Measurements from ENCODE around the gene PAQR6.

Gene PAQR6

DNA sequence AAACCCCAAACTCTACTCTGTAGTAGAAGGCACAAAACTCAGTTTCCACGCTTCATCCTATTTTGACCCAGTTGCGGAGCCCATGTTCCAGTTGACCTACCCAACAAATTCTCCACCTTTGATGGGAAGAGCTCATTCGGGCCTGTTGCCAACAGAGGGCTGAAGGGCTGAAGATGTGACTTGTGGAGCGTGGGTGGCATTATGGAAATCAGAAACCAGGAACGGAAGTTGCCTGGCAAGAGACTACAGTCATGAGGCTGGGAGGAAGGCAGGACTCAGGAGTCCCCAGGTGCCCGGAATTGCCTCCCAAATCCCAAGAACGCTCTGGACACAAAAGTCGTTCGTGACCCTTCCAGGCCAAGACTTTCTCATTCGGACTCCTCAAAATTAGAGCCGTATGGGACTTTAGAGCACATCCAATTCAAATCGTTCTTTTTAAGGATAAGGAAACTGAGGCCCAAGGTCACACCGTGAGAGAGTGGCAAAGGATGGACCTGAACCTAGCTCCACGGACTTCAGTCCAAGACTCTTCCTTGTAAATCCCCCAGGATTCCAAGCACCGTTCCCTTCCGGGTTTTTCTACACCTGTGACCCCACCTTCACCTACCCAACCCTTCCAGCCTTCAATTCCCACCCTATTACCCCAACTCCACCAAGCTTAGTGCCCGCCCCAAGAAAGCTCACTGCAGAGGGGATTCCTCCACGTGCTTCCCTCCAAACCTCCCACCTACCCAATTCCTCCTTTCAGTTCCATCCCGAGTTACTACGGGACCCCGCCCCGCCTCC, 34.0 kb upstream of the PAQR6 start:
- peak overlapping the region; percentile 91 for H3K4me3 ChIP-seq (ENCODE audit: low read depth, low read length)
- TF ChIP-seq, protein P1, sequence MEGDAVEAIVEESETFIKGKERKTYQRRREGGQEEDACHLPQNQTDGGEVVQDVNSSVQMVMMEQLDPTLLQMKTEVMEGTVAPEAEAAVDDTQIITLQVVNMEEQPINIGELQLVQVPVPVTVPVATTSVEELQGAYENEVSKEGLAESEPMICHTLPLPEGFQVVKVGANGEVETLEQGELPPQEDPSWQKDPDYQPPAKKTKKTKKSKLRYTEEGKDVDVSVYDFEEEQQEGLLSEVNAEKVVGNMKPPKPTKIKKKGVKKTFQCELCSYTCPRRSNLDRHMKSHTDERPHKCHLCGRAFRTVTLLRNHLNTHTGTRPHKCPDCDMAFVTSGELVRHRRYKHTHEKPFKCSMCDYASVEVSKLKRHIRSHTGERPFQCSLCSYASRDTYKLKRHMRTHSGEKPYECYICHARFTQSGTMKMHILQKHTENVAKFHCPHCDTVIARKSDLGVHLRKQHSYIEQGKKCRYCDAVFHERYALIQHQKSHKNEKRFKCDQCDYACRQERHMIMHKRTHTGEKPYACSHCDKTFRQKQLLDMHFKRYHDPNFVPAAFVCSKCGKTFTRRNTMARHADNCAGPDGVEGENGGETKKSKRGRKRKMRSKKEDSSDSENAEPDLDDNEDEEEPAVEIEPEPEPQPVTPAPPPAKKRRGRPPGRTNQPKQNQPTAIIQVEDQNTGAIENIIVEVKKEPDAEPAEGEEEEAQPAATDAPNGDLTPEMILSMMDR (IDR thresholded peaks at IDR 0.05; ENCODE audit: borderline replicate concordance, insufficient read depth, low read depth, low read length), result no peak

DNA sequence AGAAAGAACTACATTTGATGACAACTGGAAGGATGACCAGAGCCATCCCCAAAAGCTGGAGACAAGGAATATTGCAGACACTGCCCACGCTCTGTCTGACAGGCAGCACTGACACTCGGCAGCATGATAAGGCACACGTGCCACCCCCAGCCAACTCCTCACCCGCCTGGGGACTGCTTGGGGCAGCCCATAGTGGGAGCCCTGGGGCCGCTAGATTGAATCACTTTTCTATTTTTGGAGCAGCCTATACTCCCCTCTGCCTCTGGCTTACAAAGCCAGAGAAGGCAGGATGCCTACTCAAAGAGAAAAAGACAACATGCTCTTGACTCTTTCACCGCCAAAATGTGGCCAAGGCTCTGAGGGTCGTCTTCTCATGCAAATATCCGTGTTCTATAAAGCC, 33.4 kb upstream of the PAQR6 start:
- peak overlapping the region; percentile 91 for H3K4me3 ChIP-seq (ENCODE audit: low read depth, low read length)

DNA sequence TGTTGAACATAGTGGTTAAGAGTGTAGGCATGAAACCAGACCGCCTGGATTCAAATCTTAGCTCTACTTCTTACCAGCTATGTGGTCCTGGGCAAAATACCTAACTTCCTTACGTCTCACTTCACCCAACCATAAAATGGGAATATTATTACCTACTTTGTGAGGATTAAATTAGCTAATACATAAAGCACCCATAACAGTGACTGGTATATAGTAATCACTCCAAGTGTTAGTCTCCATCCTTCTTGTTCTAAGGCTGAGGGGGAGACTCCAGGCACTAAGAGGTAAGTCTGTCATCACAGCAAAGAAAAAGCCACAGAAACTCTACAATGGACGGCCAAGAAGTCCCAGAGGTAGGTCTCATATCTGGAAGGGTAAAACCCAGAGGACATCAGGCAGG, 32.0 kb upstream of the PAQR6 start:
- TF ChIP-seq, protein P1 (IDR thresholded peaks at IDR 0.05; ENCODE audit: borderline replicate concordance, insufficient read depth, low read depth, low read length), result no peak
- H3K4me3 ChIP-seq (ENCODE audit: low read depth, low read length), result no peak overlapping the region

More for the DNA sequence above, 33.4 kb upstream of the PAQR6 start:
- TF ChIP-seq, protein P1 (IDR thresholded peaks at IDR 0.05; ENCODE audit: borderline replicate concordance, insufficient read depth, low read depth, low read length), result peak; percentile 26; the same call in 1 of the 2 replicates

DNA sequence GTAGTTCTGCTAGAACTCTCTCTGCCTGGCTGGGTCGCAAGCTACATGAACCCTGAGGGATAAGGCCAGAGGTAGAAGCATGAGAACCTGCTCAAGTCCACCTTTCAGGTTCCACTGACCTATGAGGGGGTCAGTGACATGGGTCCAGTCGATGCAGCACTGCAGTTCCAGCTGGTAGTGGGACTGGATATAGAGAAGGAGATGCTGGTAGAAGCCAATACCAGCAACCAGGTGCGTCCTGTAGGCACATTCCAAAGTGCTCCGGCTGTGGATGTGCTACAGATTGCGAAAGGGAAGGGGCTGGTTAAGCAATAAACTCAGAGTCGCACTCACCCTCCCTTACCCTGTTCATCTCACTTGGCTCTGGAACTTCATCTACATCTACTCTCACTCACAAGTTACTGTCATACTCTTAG, 29.1 kb upstream of the PAQR6 start:
- TF ChIP-seq, protein P1 (IDR thresholded peaks at IDR 0.05; ENCODE audit: borderline replicate concordance, insufficient read depth, low read depth, low read length), result no peak
- no peak overlapping the region for H3K4me3 ChIP-seq (ENCODE audit: low read depth, low read length)

DNA sequence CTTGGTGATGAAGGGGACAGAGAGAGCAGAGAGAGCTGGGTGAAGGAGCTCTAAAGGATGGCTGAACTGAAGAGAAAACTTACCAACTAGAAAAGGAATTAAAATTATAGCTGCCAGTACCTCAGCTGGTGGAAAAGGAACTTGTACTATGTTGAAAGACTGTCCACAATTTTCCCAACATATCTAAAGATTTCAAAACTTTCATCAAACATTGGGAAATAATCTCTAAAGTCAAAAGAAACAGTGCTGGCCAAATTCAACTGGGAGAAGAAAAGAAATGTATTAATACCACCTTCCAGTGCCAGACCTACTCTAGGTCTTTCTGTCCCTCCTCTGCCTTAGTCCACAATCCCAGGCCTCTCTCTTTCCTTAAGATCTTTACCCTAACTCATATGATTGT, 28.7 kb upstream of the PAQR6 start:
- no peak overlapping the region for H3K4me3 ChIP-seq (ENCODE audit: low read depth, low read length)
- TF ChIP-seq, protein P1 (IDR thresholded peaks at IDR 0.05; ENCODE audit: borderline replicate concordance, insufficient read depth, low read depth, low read length), result no peak

DNA sequence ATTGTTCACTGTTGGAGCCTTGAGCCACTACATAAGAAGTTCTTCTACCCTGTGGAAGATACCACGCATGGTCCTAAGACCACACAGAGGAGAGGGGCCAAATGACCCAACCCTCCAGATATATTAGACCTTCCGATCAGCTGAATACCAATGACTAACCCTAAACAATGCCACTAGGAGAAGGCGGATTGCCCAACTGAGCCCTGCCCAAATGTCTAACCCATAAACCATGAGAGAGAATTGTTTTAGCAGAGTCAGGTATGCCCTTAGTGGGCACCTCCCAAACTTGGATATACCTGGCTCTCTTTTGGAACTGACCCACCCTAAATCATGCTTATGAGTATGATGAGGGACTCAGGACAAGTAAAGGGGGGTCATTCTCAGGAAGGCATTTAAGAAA, 22.5 kb upstream of the PAQR6 start:
- no peak overlapping the region for H3K4me3 ChIP-seq (ENCODE audit: low read depth, low read length)
- TF ChIP-seq, protein P1 (IDR thresholded peaks at IDR 0.05; ENCODE audit: borderline replicate concordance, insufficient read depth, low read depth, low read length), result no peak

DNA sequence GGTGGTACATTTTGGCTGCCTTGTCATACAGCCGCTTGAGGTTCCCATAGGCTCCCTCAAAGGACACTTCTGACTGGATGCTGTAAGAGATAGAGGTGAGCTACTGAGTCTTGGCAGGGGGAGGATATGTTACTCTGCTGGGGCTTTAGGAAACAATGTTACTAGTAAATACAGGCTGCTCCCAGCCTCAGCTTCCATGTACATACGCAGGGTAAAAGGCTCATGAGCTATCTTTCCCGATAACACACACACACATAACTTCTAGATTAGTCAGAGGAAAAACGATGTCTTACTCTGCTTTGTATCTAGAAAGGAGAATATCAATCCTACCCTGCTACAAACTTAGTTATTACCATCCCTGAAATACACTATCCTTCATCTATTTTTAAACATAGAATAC, 20.5 kb upstream of the PAQR6 start:
- TF ChIP-seq, protein P1 (IDR thresholded peaks at IDR 0.05; ENCODE audit: borderline replicate concordance, insufficient read depth, low read depth, low read length), result no peak
- no peak overlapping the region for H3K4me3 ChIP-seq (ENCODE audit: low read depth, low read length)

Measured in GM12875 (cell line).